Measurements from ENCODE around the gene LTC4S.

GRCh38 chr5:179833056-179833708 is 39.4 kb downstream of the LTC4S start:
- TF ChIP-seq ZC3H10 (CRISPR knock-in tag; IDR thresholded peaks at IDR 0.05) = no peak
- TF ChIP-seq TCF4 (CRISPR knock-in tag; IDR thresholded peaks at IDR 0.05; ENCODE audit: borderline replicate concordance) = no peak

All from SK-N-SH treated with all-trans-retinoic acid at 6 μM for 48 hours (cell line).